Naive thymus-derived CD4-positive, alpha-beta T cell (primary cell): ENCODE measurements around the gene ATE1. TPM values are rescaled to one million over a fixed set of nuclear protein-coding genes. Genes with fewer than 3 reads are reported as not detected.

Experiments used
- ATAC-seq: fragments of 150-1000 bp; cut with Tn5 transposase; 2 replicates; pipeline ENCODE4 v1.10.0; 2021; ENCODE audit warnings: mild to moderate bottlenecking, moderate library complexity
- CTCF ChIA-PET: fragments of 350-600 bp; sonication (Branson Sonifier 250); formaldehyde crosslinking; loops from one replicate; lab custom pipeline; 2021; ENCODE audit warnings: antibody characterized with exemption; lab: Charles Lee
- POLR2A ChIA-PET: fragments of 350-600 bp; sonication (Branson Sonifier 250); formaldehyde crosslinking; loops from one replicate; lab custom pipeline; 2021; ENCODE audit warnings: antibody characterized with exemption, inconsistent platforms; lab: Charles Lee
- DNase-seq, 9 donors: peaks; one replicate each; pipeline versions ENCODE4 v3.0.0 to v3.0.0-alpha.2; 2020 to 2022; ENCODE audit warnings: mixed read lengths in 1 of 9
- H3K27ac ChIP-seq: one replicate; pipeline ENCODE4 v1.7.0; 2013; ENCODE audit warnings: mild to moderate bottlenecking, low read depth, low read length, moderate library complexity
- H3K27me3 ChIP-seq, 2 donors: one replicate each; pipeline ENCODE4 v1.7.0; 2013; ENCODE audit warnings: low read length in 2 of 2, mild to moderate bottlenecking in 2 of 2, moderate library complexity in 2 of 2; ENCODE audit not compliant: control insufficient read depth in 2 of 2, insufficient read depth in 2 of 2
- H3K36me3 ChIP-seq, 3 experiments: 1 replicate in 2 of 3; 2 replicates in 1 of 3; pipeline ENCODE4 v1.7.0; 2013; ENCODE audit warnings: low read length in 3 of 3, mild to moderate bottlenecking in 3 of 3, moderate library complexity in 1 of 3; ENCODE audit not compliant: insufficient read depth in 3 of 3, control insufficient read depth in 2 of 3
- H3K4me1 ChIP-seq, 2 donors: one replicate each; pipeline ENCODE4 v1.7.0; 2013; ENCODE audit warnings: low read length in 2 of 2, mild to moderate bottlenecking in 2 of 2, moderate library complexity in 1 of 2; ENCODE audit not compliant: control insufficient read depth in 2 of 2, insufficient read depth in 2 of 2
- H3K4me3 ChIP-seq: 2 replicates; pipeline ENCODE4 v1.7.0; 2013; ENCODE audit warnings: mild to moderate bottlenecking, low read length
- H3K9me3 ChIP-seq, 3 experiments: 1 replicate in 2 of 3; 2 replicates in 1 of 3; pipeline ENCODE4 v1.7.0; 2013; ENCODE audit warnings: low read length in 3 of 3; ENCODE audit not compliant: control insufficient read depth in 2 of 3
- H3K27ac Mint-ChIP-seq, 9 donors: one replicate each; pipeline ENCODE4 v1.8.0; 2020 to 2022; ENCODE audit warnings: mixed read lengths in 9 of 9, mild to moderate bottlenecking in 8 of 9, moderate library complexity in 5 of 9, inconsistent platforms in 2 of 9
- H3K27me3 Mint-ChIP-seq, 5 donors: one replicate each; pipeline ENCODE4 v1.8.0; 2021 to 2022; ENCODE audit warnings: mixed read lengths in 5 of 5, mild to moderate bottlenecking in 1 of 5
- H3K36me3 Mint-ChIP-seq, 5 donors: one replicate each; pipeline ENCODE4 v1.8.0; 2020 to 2022; ENCODE audit warnings: mixed read lengths in 5 of 5, mild to moderate bottlenecking in 3 of 5, inconsistent platforms in 1 of 5
- H3K4me1 Mint-ChIP-seq, 7 donors: one replicate each; pipeline ENCODE4 v1.8.0; 2020 to 2022; ENCODE audit warnings: mixed read lengths in 7 of 7, mild to moderate bottlenecking in 3 of 7, inconsistent platforms in 1 of 7
- H3K4me3 Mint-ChIP-seq, 10 donors: one replicate each; pipeline ENCODE4 v1.8.0; 2020 to 2022; ENCODE audit warnings: mild to moderate bottlenecking in 10 of 10, mixed read lengths in 10 of 10, moderate library complexity in 6 of 10, inconsistent platforms in 2 of 10
- H3K9me3 Mint-ChIP-seq, 11 donors: one replicate each; pipeline ENCODE4 v1.8.0; 2020 to 2022; ENCODE audit warnings: mixed read lengths in 11 of 11, mild to moderate bottlenecking in 4 of 11, inconsistent platforms in 1 of 11, moderate library complexity in 1 of 11
- intact Hi-C, 2 donors: fragments of 100-400 bp; cut with micrococcal nuclease; formaldehyde crosslinking; loops; one replicate each; pipeline ENCODE4 v1.15.1; 2023
- polyA plus RNA-seq, 2 donors: library from polyadenylated mRNA; unstranded; fragments of 300-500 nt; fragmentation: Illumina TruSeq; gene quantifications; one replicate each; pipeline ENCODE4 v1.2.3, GENCODE V29; 2021
- total RNA-seq, 6 experiments: library from RNA in 5 of 6; stranded (reverse) in 5 of 6; gene quantifications; 1 replicate in 5 of 6; 2 replicates in 1 of 6; pipeline ENCODE4 v1.2.3 and lab custom pipeline; 2021 to 2026

The ATE1 gene
- total and polyA plus RNA-seq, 7 experiments from 2014 or later = 22.4 to 29.9 (median 26.2) TPM

- Mint-ChIP-seq H3K27me3 (no peaks in the 10 kb centered on the region), H3K27ac (no peak overlapping the region), H3K4me3 (no peak overlapping the region), H3K4me1 (peaks cover 0 to 4% (median 0%) of the 10 kb centered on the region in 7 donors), H3K9me3 (no peaks in the 10 kb centered on the region), H3K36me3 (peaks cover 0 to 15% (median 8%) of the 10 kb centered on the region in 5 donors)
- ChIA-PET POLR2A (no interaction called here), CTCF (no interaction called here)
- ATAC-seq = no peak
- DNase-seq = no peak
- Histone ChIP-seq H3K4me3 (no peak overlapping the region), H3K27ac (no peak overlapping the region), H3K9me3 (no peaks in the 10 kb centered on the region), H3K27me3 (no peaks in the 10 kb centered on the region), H3K4me1 (no peaks in the 10 kb centered on the region), H3K36me3 (no peaks in the 10 kb centered on the region)
- intact Hi-C loops = no loop called here
These were observed 114.0 kb downstream of the ATE1 start for GRCh38 chr10:121813857-121814256.

DNA sequence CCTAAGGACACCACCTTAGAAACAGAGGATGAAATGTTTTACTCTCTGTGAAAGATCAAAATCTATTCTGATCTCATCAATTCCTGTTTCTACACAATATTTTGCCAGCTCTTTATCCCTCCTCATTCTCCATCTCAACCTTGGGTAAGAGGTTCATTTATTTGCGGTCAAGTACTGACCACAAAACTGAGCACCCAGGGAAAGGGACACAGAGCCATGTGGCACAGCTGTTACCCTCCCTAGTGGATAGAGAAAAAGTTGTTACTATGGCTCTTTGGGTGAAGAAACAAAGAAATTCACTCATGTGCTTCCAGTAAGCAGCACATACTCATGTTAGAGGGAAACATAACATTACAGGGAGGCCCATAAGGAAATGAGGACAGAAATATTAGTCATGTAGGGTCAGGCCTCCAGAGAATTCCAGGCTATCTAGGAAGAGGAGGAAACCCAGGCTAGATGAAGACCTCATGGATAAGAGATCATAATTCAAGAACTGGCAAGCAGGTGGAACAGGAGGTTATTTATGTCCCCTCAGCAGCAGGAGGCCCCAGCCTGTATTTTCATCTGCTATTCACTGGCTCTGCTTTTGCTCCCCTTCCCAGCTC lies 114.5 kb downstream of the ATE1 start:
- ChIA-PET CTCF (no interaction called here), POLR2A (no interaction called here)
- H3K36me3 ChIP-seq = no peaks in the 10 kb centered on the region
- H3K9me3 ChIP-seq = no peaks in the 10 kb centered on the region
- H3K4me1 ChIP-seq = no peaks in the 10 kb centered on the region
- ATAC-seq (no peak), DNase-seq (no peak)
- H3K9me3 Mint-ChIP-seq = no peaks in the 10 kb centered on the region
- no peak overlapping the region for H3K27ac ChIP-seq
- no peaks in the 10 kb centered on the region for H3K27me3 Mint-ChIP-seq
- intact Hi-C loops = no loop called here
- no peak overlapping the region for H3K27ac Mint-ChIP-seq
- H3K4me3 Mint-ChIP-seq = no peak overlapping the region
- peaks cover 0 to 4% (median 0%) of the 10 kb centered on the region in 7 donors for H3K4me1 Mint-ChIP-seq
- no peaks in the 10 kb centered on the region for H3K27me3 ChIP-seq
- H3K4me3 ChIP-seq = no peak overlapping the region
- H3K36me3 Mint-ChIP-seq = peaks cover 0 to 15% (median 8%) of the 10 kb centered on the region in 5 donors

GRCh38 chr10:121812031-121812430 lies 115.8 kb downstream of the ATE1 start:
- H3K4me3 ChIP-seq = no peak overlapping the region
- Mint-ChIP-seq H3K9me3 (no peaks in the 10 kb centered on the region), H3K36me3 (peaks cover 0 to 21% (median 11%) of the 10 kb centered on the region in 5 donors), H3K27ac (no peak overlapping the region), H3K27me3 (no peaks in the 10 kb centered on the region), H3K4me1 (peaks cover 0 to 2% (median 0%) of the 10 kb centered on the region in 7 donors), H3K4me3 (no peak overlapping the region)
- ChIA-PET CTCF (no interaction called here), POLR2A (no interaction called here)
- ATAC-seq = no peak
- intact Hi-C loops = no loop called here
- H3K9me3 ChIP-seq = no peaks in the 10 kb centered on the region
- no peak overlapping the region for H3K27ac ChIP-seq
- no peaks in the 10 kb centered on the region for H3K27me3 ChIP-seq
- DNase-seq = no peak
- no peaks in the 10 kb centered on the region for H3K36me3 ChIP-seq
- no peaks in the 10 kb centered on the region for H3K4me1 ChIP-seq

DNA sequence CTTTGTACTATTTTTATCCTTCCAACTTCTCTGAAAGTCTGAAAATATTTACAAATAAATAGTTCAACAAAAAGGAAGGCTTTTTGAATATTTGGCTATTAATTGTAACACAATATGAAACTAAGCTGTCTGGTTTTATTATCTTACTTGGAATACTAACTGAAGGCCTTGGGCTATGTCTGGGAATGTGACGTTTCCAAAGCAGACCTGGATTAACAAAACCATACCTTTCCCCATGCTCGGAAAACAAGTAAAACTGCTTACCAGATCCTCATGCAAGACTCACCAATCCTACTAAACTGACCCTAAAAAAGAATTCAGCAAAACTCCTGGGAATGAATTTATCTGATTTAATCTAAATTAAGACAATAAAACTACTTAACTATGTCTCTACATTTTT lies 116.4 kb downstream of the ATE1 start:
- H3K27ac ChIP-seq = no peak overlapping the region
- ATAC-seq = no peak
- intact Hi-C loops = no loop called here
- Mint-ChIP-seq H3K27me3 (no peaks in the 10 kb centered on the region), H3K9me3 (no peaks in the 10 kb centered on the region), H3K4me1 (peaks cover 0 to 2% (median 0%) of the 10 kb centered on the region in 7 donors), H3K27ac (no peak overlapping the region), H3K4me3 (no peak overlapping the region), H3K36me3 (peaks cover 0 to 26% (median 13%) of the 10 kb centered on the region in 5 donors)
- ChIA-PET POLR2A (no interaction called here), CTCF (no interaction called here)
- no peaks in the 10 kb centered on the region for H3K27me3 ChIP-seq
- no peak overlapping the region for H3K4me3 ChIP-seq
- no peaks in the 10 kb centered on the region for H3K36me3 ChIP-seq
- H3K4me1 ChIP-seq = no peaks in the 10 kb centered on the region
- no peaks in the 10 kb centered on the region for H3K9me3 ChIP-seq
- no peak for DNase-seq

- H3K27me3 Mint-ChIP-seq = no peaks in the 10 kb centered on the region
- intact Hi-C loops = no loop called here
- H3K4me3 ChIP-seq = no peak overlapping the region
- H3K9me3 ChIP-seq = no peaks in the 10 kb centered on the region
- H3K4me1 Mint-ChIP-seq = peaks cover 0 to 2% (median 0%) of the 10 kb centered on the region in 7 donors
- H3K27ac Mint-ChIP-seq = no peak overlapping the region
- DNase-seq (no peak), ATAC-seq (no peak)
- H3K4me3 Mint-ChIP-seq = no peak overlapping the region
- peaks cover 0 to 23% (median 13%) of the 10 kb centered on the region in 5 donors for H3K36me3 Mint-ChIP-seq
- POLR2A ChIA-PET = no interaction called here
- peaks cover 0 to 4% (median 0%) of the 10 kb centered on the region in 3 experiments for H3K36me3 ChIP-seq
- H3K27ac ChIP-seq = no peak overlapping the region
- CTCF ChIA-PET = no interaction called here
- no peaks in the 10 kb centered on the region for H3K9me3 Mint-ChIP-seq
- H3K4me1 ChIP-seq = no peaks in the 10 kb centered on the region
- H3K27me3 ChIP-seq = no peaks in the 10 kb centered on the region
These were observed 119.0 kb downstream of the ATE1 start for GRCh38 chr10:121808835-121809234.

DNA sequence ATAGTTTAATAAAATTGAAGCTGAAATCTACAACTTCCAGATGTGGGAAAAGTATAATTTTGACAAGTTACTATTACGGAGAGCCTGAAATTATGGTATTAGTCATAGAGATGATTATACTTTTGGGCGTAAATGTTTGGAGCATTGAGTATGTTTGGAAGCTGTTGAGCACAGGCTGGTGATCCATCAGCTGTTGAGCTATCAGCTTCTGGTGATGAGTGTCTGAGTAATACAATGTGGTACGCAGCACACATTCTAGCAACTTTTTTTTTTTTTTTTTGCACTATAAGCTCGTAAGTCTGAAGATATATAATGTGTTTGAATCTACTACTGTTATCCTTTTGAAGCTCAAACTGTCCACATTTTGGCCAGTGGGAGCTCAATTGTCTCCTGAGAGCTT lies 123.4 kb downstream of the ATE1 start:
- Mint-ChIP-seq H3K27me3 (no peaks in the 10 kb centered on the region), H3K4me1 (peaks cover 0 to 4% (median 0%) of the 10 kb centered on the region in 7 donors), H3K36me3 (peaks cover 4 to 22% (median 17%) of the 10 kb centered on the region in 5 donors), H3K9me3 (no peaks in the 10 kb centered on the region), H3K27ac (no peak overlapping the region), H3K4me3 (no peak overlapping the region)
- ChIA-PET CTCF (no interaction called here), POLR2A (no interaction called here)
- Histone ChIP-seq H3K4me3 (no peak overlapping the region), H3K9me3 (no peaks in the 10 kb centered on the region), H3K27me3 (no peaks in the 10 kb centered on the region), H3K36me3 (peaks cover 0 to 4% (median 0%) of the 10 kb centered on the region in 3 experiments), H3K4me1 (no peaks in the 10 kb centered on the region), H3K27ac (no peak overlapping the region)
- DNase-seq (no peak), ATAC-seq (no peak)
- intact Hi-C loops = no loop called here

- Histone ChIP-seq H3K4me1 (no peaks in the 10 kb centered on the region), H3K9me3 (no peaks in the 10 kb centered on the region), H3K27me3 (no peaks in the 10 kb centered on the region), H3K36me3 (peaks cover 0 to 4% (median 0%) of the 10 kb centered on the region in 3 experiments), H3K4me3 (no peak overlapping the region), H3K27ac (no peak overlapping the region)
- H3K4me3 Mint-ChIP-seq = no peak overlapping the region
- H3K36me3 Mint-ChIP-seq = peaks cover 4 to 27% (median 15%) of the 10 kb centered on the region in 5 donors
- ATAC-seq (no peak), DNase-seq (no peak)
- ChIA-PET POLR2A (no interaction called here), CTCF (interaction anchor here (0.9 kb wide), 1 partner anchor 12 kb away, joined by 3 read pairs; no protein-coding TSS in a partner anchor)
- H3K9me3 Mint-ChIP-seq = no peaks in the 10 kb centered on the region
- intact Hi-C loops = no loop called here
- no peak overlapping the region for H3K27ac Mint-ChIP-seq
- H3K27me3 Mint-ChIP-seq = no peaks in the 10 kb centered on the region
- peaks cover 0 to 6% (median 0%) of the 10 kb centered on the region in 7 donors for H3K4me1 Mint-ChIP-seq
These were observed 124.2 kb downstream of the ATE1 start for GRCh38 chr10:121803611-121804010.
